SKM-1 (cell line): ENCODE data around the gene RECK.
"Not testable (repeated sequence)": the region's sequence is repeated elsewhere in the genome, so short reads cannot be mapped to it uniquely, and the experiment has no call there.

Source experiments
- DNase-seq: peaks from one replicate; lab custom pipeline; 2025; ENCODE audit not compliant: unreplicated experiment; lab: John Stamatoyannopoulos, UW

RECK gene, protein sequence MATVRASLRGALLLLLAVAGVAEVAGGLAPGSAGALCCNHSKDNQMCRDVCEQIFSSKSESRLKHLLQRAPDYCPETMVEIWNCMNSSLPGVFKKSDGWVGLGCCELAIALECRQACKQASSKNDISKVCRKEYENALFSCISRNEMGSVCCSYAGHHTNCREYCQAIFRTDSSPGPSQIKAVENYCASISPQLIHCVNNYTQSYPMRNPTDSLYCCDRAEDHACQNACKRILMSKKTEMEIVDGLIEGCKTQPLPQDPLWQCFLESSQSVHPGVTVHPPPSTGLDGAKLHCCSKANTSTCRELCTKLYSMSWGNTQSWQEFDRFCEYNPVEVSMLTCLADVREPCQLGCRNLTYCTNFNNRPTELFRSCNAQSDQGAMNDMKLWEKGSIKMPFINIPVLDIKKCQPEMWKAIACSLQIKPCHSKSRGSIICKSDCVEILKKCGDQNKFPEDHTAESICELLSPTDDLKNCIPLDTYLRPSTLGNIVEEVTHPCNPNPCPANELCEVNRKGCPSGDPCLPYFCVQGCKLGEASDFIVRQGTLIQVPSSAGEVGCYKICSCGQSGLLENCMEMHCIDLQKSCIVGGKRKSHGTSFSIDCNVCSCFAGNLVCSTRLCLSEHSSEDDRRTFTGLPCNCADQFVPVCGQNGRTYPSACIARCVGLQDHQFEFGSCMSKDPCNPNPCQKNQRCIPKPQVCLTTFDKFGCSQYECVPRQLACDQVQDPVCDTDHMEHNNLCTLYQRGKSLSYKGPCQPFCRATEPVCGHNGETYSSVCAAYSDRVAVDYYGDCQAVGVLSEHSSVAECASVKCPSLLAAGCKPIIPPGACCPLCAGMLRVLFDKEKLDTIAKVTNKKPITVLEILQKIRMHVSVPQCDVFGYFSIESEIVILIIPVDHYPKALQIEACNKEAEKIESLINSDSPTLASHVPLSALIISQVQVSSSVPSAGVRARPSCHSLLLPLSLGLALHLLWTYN

GRCh38 chr9:36036780-36037548, at the start of gene RECK:
TSS of gene RECK (plus strand) at chr9:36036913. CDS start at chr9:36036999, 86 bp downstream.
- peak; percentile 67 for DNase-seq

GRCh38 chr9:35990155-35990554, 46.6 kb upstream of the RECK start:
- DNase-seq: no peak

DNA sequence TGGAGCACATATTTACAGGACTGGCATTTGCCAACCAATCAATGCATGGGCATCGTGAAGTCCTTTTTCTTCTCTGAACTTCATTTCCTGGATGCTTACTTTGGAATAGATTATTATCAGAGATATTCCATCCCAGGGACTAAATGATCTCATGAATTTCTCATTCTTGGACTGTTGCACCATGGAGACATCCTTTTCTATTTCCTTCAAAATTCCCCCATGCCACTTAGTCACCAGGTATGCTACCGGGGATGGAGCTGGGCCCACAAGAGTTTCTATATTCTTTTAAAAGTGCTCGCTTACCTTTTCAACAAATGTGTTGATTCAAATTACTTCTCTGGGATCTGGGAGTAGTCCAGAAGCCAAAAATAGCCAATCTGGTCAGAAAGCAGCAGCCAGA, 43.6 kb upstream of the RECK start:
- DNase-seq: not testable (repeated sequence)

DNA sequence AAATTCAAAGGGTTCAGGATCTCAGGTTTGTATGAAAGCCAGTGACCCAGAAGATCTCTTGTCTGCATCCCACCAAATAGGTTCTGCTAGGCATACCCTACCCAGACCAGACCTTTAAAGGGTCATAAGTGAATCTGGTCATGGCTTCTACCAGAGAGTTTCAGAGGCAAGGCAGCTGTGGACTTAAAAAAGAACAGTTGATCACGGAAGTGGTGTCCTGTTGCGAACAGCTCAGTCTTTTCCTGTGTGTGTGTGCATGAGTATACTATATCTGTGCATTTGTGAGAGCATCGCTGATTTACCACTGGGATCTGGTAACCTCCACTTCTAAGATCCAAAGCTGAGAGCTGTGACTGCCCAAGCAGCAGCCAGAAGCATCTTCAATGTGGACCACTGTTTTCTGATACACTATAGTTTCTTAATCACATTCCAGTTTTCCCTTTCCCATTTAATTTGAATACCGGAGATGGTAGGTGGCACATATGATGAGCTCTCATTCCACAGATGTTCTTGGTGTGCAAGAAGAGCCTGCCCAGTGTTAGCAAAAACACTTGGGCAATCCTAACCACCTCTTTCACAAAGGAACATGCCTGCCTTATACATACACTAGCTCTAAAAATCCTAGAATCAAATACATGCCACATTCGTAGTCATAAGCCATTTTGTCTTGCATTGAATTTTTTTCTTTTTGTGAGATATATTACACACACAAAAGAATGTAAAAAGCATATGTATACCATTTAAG, 42.6 kb upstream of the RECK start:
- no peak for DNase-seq

- no peak for DNase-seq
Observed at GRCh38 chr9:35994959-35995358, 41.8 kb upstream of the RECK start.

- DNase-seq: no peak
Observed at GRCh38 chr9:35996358-35996970, 40.2 kb upstream of the RECK start.

DNA sequence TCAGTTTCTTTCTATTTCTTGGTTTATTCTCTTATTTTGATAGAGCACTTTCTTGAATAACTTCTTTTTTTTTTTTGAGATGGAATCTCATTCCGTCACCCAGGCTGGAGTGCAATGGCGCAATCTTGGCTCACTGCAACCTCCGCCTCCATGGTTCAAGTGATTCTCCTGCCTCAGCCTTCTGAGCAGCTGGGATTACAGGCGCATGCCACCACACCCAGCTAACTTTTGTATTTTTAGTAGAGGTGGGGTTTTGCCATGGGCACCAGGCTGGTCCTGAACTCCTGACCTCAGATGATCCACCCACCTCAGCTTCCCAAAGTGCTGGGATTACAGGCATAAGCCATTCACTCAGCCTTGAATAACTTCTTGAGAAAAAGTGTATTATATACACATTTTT, 39.7 kb upstream of the RECK start:
- not testable (repeated sequence) for DNase-seq

- DNase-seq: no peak
Observed at GRCh38 chr9:35998333-35998732, 38.4 kb upstream of the RECK start.

DNA sequence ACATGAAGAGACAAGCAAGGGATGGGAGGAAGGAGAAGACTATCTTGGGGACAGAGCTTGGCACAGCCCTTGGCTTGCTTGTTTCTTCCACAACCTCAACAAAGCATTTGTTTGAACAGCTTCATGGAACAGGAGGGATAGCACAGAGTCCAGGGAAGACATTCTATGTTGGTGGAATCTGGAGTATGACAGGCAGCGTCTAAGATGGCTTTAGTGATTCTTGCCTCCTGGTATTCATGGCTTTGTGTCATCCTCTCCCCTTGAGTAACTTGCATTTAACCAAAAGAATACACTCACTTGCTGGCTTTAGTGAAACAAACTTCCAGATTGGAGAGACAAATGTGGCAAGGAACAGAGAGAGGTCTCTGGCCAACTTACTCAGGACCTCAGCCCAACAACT, 30.8 kb upstream of the RECK start:
- DNase-seq: no peak

- peak; percentile 82 for DNase-seq
Observed at GRCh38 chr9:36006549-36007315, 30.0 kb upstream of the RECK start.

GRCh38 chr9:36007316-36007708, 29.4 kb upstream of the RECK start:
- no peak for DNase-seq

- no peak for DNase-seq
Observed at GRCh38 chr9:36007852-36008251, 28.9 kb upstream of the RECK start.

- DNase-seq: peak; percentile 70
Observed at GRCh38 chr9:36008774-36009300, 27.9 kb upstream of the RECK start.

DNA sequence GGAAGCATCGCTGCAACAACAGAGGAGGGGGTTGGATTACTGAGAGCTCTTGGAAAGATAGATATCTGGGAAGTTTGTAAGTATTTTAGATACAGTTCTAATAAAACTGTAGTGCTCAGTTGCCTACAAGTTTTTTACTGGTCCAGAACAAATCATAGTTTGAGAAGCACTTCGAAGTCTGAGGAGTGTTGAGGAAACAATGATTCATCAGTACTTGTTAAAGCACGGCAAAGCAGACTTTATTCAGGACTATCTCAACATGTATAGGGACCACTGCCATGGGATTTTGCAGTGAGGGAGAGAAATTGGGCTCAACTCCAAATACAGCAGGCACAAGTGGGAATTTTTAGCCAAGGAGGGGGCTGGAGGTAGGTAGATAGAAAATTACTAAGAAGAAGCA, 25.3 kb upstream of the RECK start:
- no peak for DNase-seq

DNA sequence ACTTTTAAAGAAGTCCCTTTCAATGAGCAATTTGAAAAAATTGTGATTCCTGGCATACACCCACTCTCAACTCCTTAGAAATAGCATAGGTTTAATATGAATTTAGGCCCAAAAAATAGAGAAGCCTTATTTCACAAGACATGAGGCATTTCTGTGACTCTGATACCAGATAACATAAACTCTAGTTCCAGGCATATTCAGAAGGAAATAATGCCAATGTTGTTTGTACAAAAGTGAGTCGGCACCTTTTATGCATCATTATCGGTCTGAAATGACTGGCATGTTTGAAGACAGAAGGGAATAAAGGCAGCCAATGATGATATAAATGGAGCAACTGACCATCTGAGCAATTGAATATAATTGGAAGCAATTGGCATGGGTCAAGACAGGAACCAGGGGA, 19.4 kb upstream of the RECK start:
- no peak for DNase-seq

GRCh38 chr9:36018129-36018528, 18.6 kb upstream of the RECK start:
- DNase-seq: no peak

- DNase-seq: no peak
Observed at GRCh38 chr9:36018891-36019720, 17.6 kb upstream of the RECK start.

GRCh38 chr9:36021968-36022367, 14.7 kb upstream of the RECK start:
- no peak for DNase-seq
